ENCODE measurements around the gene RAB3C. TPM values are rescaled to one million over a fixed set of nuclear protein-coding genes. Genes with fewer than 3 reads are reported as not detected.

Gene RAB3C
- total RNA-seq, 2 experiments from 2014 or later, result not detected

GRCh38 chr5:58803056-58803455 is 220.2 kb downstream of the RAB3C start:
- ChIA-PET POLR2A (no interaction called here), CTCF (no interaction called here)

- CTCF ChIA-PET, result interaction anchor here (0.7 kb wide), 1 partner anchor 1153 kb away, joined by 3 read pairs; no protein-coding TSS in a partner anchor
- POLR2A ChIA-PET, result no interaction called here
Observed at GRCh38 chr5:58804291-58804690, 221.4 kb downstream of the RAB3C start.

- ChIA-PET CTCF (no interaction called here), POLR2A (no interaction called here)
Observed at GRCh38 chr5:58810086-58810485, 227.2 kb downstream of the RAB3C start.

- CTCF ChIA-PET, result no interaction called here
- POLR2A ChIA-PET, result no interaction called here
Observed at GRCh38 chr5:58813855-58814254, 231.0 kb downstream of the RAB3C start.

- ChIA-PET POLR2A (no interaction called here), CTCF (no interaction called here)
Observed at GRCh38 chr5:58816181-58816731, 233.4 kb downstream of the RAB3C start.

GRCh38 chr5:58818465-58818864 is 235.6 kb downstream of the RAB3C start:
- ChIA-PET CTCF (no interaction called here), POLR2A (no interaction called here)

GRCh38 chr5:58825441-58825840 is 242.6 kb downstream of the RAB3C start:
- ChIA-PET CTCF (no interaction called here), POLR2A (no interaction called here)

- ChIA-PET POLR2A (no interaction called here), CTCF (no interaction called here)
Observed at GRCh38 chr5:58825899-58826298, 243.0 kb downstream of the RAB3C start.

- ChIA-PET POLR2A (no interaction called here), CTCF (no interaction called here)
Observed at GRCh38 chr5:58827463-58827862, 244.6 kb downstream of the RAB3C start.

- ChIA-PET CTCF (no interaction called here), POLR2A (no interaction called here)
Observed at GRCh38 chr5:58828258-58828657, 245.4 kb downstream of the RAB3C start.

- ChIA-PET POLR2A (no interaction called here), CTCF (no interaction called here)
Observed at GRCh38 chr5:58834242-58835225, 251.7 kb downstream of the RAB3C start.

- ChIA-PET POLR2A (no interaction called here), CTCF (no interaction called here)
Observed at GRCh38 chr5:58836351-58836750, 253.5 kb downstream of the RAB3C start.

GRCh38 chr5:58838729-58839128 is 255.9 kb downstream of the RAB3C start:
- CTCF ChIA-PET, result no interaction called here

GRCh38 chr5:58842852-58843251 is 260.0 kb downstream of the RAB3C start:
- POLR2A ChIA-PET, result no interaction called here
- CTCF ChIA-PET, result no interaction called here

More at GRCh38 chr5:58838729-58839128, 255.9 kb downstream of the RAB3C start:
- POLR2A ChIA-PET, result no interaction called here

- POLR2A ChIA-PET, result no interaction called here
- CTCF ChIA-PET, result interaction anchor here (0.7 kb wide), 1 partner anchor 37 kb away, joined by 3 read pairs; no protein-coding TSS in a partner anchor
Observed at GRCh38 chr5:58844395-58844794, 261.5 kb downstream of the RAB3C start.

- CTCF ChIA-PET, result no interaction called here
- POLR2A ChIA-PET, result no interaction called here
Observed at GRCh38 chr5:58847041-58847440, 264.2 kb downstream of the RAB3C start.

GRCh38 chr5:58849223-58849622 is 266.3 kb downstream of the RAB3C start:
- ChIA-PET CTCF (interaction anchor here (1.5 to 2.7 kb wide), 2 partner anchors 10 to 28 kb away, joined by 3 to 7 read pairs; no protein-coding TSS in a partner anchor), POLR2A (no interaction called here)

GRCh38 chr5:58849921-58850667 is 267.2 kb downstream of the RAB3C start:
- CTCF ChIA-PET, result interaction anchor here (1.5 to 2.7 kb wide), 2 partner anchors 9 to 28 kb away, joined by 3 to 7 read pairs; no protein-coding TSS in a partner anchor

GRCh38 chr5:58851153-58851552 is 268.3 kb downstream of the RAB3C start:
- POLR2A ChIA-PET, result no interaction called here
- CTCF ChIA-PET, result no interaction called here

More at GRCh38 chr5:58849921-58850667, 267.2 kb downstream of the RAB3C start:
- POLR2A ChIA-PET, result no interaction called here

GRCh38 chr5:58851571-58851970 is 268.7 kb downstream of the RAB3C start:
- POLR2A ChIA-PET, result no interaction called here
- CTCF ChIA-PET, result no interaction called here

GRCh38 chr5:58852566-58852965 is 269.7 kb downstream of the RAB3C start:
- ChIA-PET POLR2A (no interaction called here), CTCF (no interaction called here)

Measured in activated CD8-positive, alpha-beta memory T cell treated with anti-CD3 and anti-CD28 coated beads for 36 hours (primary cell).